SK-N-SH treated with all-trans-retinoic acid at 6 μM for 48 hours (cell line): ENCODE measurements around the gene ITM2C.

Experiments used
- ARNTL ChIP-seq: fragments of 450-650 bp; formaldehyde crosslinking; IDR thresholded peaks from 2 replicates; pipeline ENCODE4 v1.5.0; 2020; ENCODE audit warnings: low read depth, mild to moderate bottlenecking, moderate library complexity, borderline replicate concordance
- ESRRG ChIP-seq: fragments of 250-450 bp; sonication (Bioruptor Pico); IDR thresholded peaks from 2 replicates; pipeline ENCODE4 v1.6.1; 2021; ENCODE audit warnings: mild to moderate bottlenecking
- ZC3H10 ChIP-seq: fragments of 250-450 bp; sonication (Bioruptor Pico); IDR thresholded peaks from 2 replicates; pipeline ENCODE4 v1.5.1; 2021; ENCODE audit warnings: mild to moderate bottlenecking, moderate library complexity
- ZNF70 ChIP-seq: fragments of 450-650 bp; formaldehyde crosslinking; IDR thresholded peaks from 2 replicates; pipeline ENCODE4 v1.5.0; 2020; ENCODE audit warnings: mild to moderate bottlenecking, moderate library complexity

- TF ChIP-seq ARNTL (CRISPR knock-in tag) (no peak), ZC3H10 (CRISPR knock-in tag) (no peak), ZNF70 (CRISPR knock-in tag) (no peak), ESRRG (CRISPR knock-in tag) (no peak)
These were observed 34.5 kb downstream of the ITM2C start for GRCh38 chr2:230899287-230899686.
